Motor neuron (in vitro differentiated cells): ENCODE results near the gene WDR20. TPM values are rescaled to one million over a fixed set of nuclear protein-coding genes. Genes with fewer than 3 reads are reported as not detected.

Experiments used
- ATAC-seq, 8 experiments: fragments of 200-7000 bp; cut with Tn5 transposase; replicated peaks in 6 of 8; 2 replicates each; pipeline ENCODE4 v1.8.0; 2021; ENCODE audit warnings: mild to moderate bottlenecking in 8 of 8, moderate library complexity in 8 of 8
- H3K27ac ChIP-seq, 2 donors: fragments of 250-450 bp; sonication (Bioruptor Pico); 2 replicates each; pipeline ENCODE4 v1.9.0; 2021; ENCODE audit warnings: antibody characterized with exemption in 2 of 2, mild to moderate bottlenecking in 2 of 2, moderate library complexity in 1 of 2
- H3K4me1 ChIP-seq, 2 donors: fragments of 250-450 bp; sonication (Bioruptor Pico); replicated peaks in 1 of 2; 2 replicates each; pipeline ENCODE4 v1.6.1; 2021; ENCODE audit warnings: antibody characterized with exemption in 2 of 2, mild to moderate bottlenecking in 2 of 2, moderate library complexity in 1 of 2
- H3K4me3 ChIP-seq, 5 donors: fragments of 250-450 bp; sonication (Bioruptor Pico); 2 replicates each; pipeline ENCODE4 v1.9.0; 2021; ENCODE audit warnings: antibody characterized with exemption in 5 of 5, mild to moderate bottlenecking in 5 of 5, moderate library complexity in 4 of 5
- WGBS, 10 experiments: fragments of 450-650 bp; shearing (Covaris generic); methylation state at CpG; one replicate each; pipeline ENCODE4 v1.0.0; 2022; 5-methylcytosine and 5-hydroxymethylcytosine counted together
- in situ Hi-C, 9 experiments: fragments of 400-800 bp; cut with MboI; loops; one replicate each; pipeline ENCODE4 v1.15.0; 2021; ENCODE audit warnings: low sequenced_read_pairs in 9 of 9, low pct_unique_long_range_greater_than_20kb in 2 of 9; ENCODE audit not compliant: unreplicated experiment in 9 of 9
- total RNA-seq, 8 experiments: library from RNA; unstranded; fragments of 300-600 nt; gene quantifications; 2 replicates each; pipeline versions ENCODE4 v1.2.3 to v1.2.4, GENCODE V29; 2022

WDR20 gene
- total RNA-seq, 8 experiments from 2014 or later: 15.6 to 32.3 (median 24.8) TPM

- H3K4me3 ChIP-seq: no peak overlapping the region
- WGBS, 10 experiments: 37 to 96% (median 81%) methylated on average over 4 to 16 of the region's 19 CpGs; no CpG with 5 or more reads in 1 of the 10 experiments
- ATAC-seq: peak in 4 of 8 experiments; percentile 47 to 91 (median 82)
- in situ Hi-C loops: no loop called here
- peaks cover 0 to 3% of the 10 kb centered on the region in 2 donors for H3K4me1 ChIP-seq
- H3K27ac ChIP-seq: no peak overlapping the region
These were observed 69.7 kb downstream of the WDR20 start for GRCh38 chr14:102209224-102209966.

- Histone ChIP-seq H3K4me3 (no peak overlapping the region), H3K4me1 (peaks cover 6 to 7% of the 10 kb centered on the region in 2 donors), H3K27ac (no peak overlapping the region)
- in situ Hi-C loops: no loop called here
- no peak for ATAC-seq
- WGBS, 10 experiments: 77 to 100% (median 95%) methylated on average over 3 to 12 of the region's 25 CpGs; no CpG with 5 or more reads in 5 of the 10 experiments
These were observed 70.8 kb downstream of the WDR20 start for GRCh38 chr14:102210421-102211042.

GRCh38 chr14:102211240-102211639 lies 71.5 kb downstream of the WDR20 start:
- Histone ChIP-seq H3K4me3 (no peak overlapping the region), H3K27ac (no peak overlapping the region), H3K4me1 (peaks cover 7 to 11% of the 10 kb centered on the region in 2 donors)
- whole genome bisulfite sequencing, 10 experiments: 93 to 100% (median 100%) methylated on average over 2 to 9 of the region's 12 CpGs; no CpG with 5 or more reads in 4 of the 10 experiments
- in situ Hi-C loops: no loop called here
- ATAC-seq: no peak

DNA sequence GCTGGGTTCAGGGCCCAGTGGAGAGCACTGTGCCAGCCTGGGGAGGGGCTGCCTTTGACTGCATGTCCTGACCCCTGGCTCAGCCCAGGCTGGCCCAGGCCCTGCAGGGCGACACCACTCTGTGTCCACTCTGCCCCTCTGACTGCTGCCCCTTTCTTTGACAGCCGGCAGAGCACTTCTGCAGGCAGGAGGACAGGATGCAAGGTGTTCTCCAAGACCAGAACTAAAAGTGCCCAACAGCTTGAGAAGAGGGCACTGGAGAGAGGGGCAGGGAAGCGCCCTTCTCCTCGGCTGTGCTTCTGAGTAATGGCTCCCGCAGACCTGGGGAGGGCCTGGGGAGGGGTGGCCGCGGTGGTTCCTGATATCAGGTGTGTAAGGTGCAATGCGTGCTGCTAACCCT lies 72.7 kb downstream of the WDR20 start:
- Histone ChIP-seq H3K4me3 (no peak overlapping the region), H3K4me1 (peaks cover 7 to 11% of the 10 kb centered on the region in 2 donors), H3K27ac (no peak overlapping the region)
- in situ Hi-C loops: no loop called here
- 72 to 100% (median 95%) methylated on average over 1 to 4 of the region's 8 CpGs; no CpG with 5 or more reads in 6 of the 10 experiments for WGBS, 10 experiments
- ATAC-seq: no peak

- ATAC-seq: peak in 1 of 8 experiments; percentile 21
- Histone ChIP-seq H3K4me3 (no peak overlapping the region), H3K4me1 (peaks cover 7 to 11% of the 10 kb centered on the region in 2 donors), H3K27ac (no peak overlapping the region)
- WGBS, 10 experiments: 84 to 100% (median 96%) methylated on average over 1 to 9 of the region's 10 CpGs; no CpG with 5 or more reads in 4 of the 10 experiments
- in situ Hi-C loops: no loop called here
These were observed 73.1 kb downstream of the WDR20 start for GRCh38 chr14:102212845-102213244.

GRCh38 chr14:102213470-102213869 lies 73.8 kb downstream of the WDR20 start:
- Histone ChIP-seq H3K27ac (peak overlapping the region in 1 of 2 donors; percentile 33), H3K4me3 (no peak overlapping the region), H3K4me1 (peaks cover 7 to 11% of the 10 kb centered on the region in 2 donors)
- WGBS, 10 experiments: 50 to 96% (median 83%) methylated on average over 1 to 8 of the region's 10 CpGs; no CpG with 5 or more reads in 5 of the 10 experiments
- in situ Hi-C loops: no loop called here
- ATAC-seq: no peak

- H3K4me1 ChIP-seq: peaks cover 7 to 11% of the 10 kb centered on the region in 2 donors
- no peak overlapping the region for H3K4me3 ChIP-seq
- in situ Hi-C loops: no loop called here
- no peak for ATAC-seq
- no peak overlapping the region for H3K27ac ChIP-seq
- WGBS, 10 experiments: 82 to 99% (median 93%) methylated on average over 3 to 14 of the region's 25 CpGs
These were observed 74.4 kb downstream of the WDR20 start for GRCh38 chr14:102213984-102214658.

GRCh38 chr14:102215071-102215470 lies 75.4 kb downstream of the WDR20 start:
- ATAC-seq: peak in 4 of 8 experiments; percentile 10 to 51 (median 32)
- 40 to 98% (median 77%) methylated on average over 1 to 12 of the region's 12 CpGs; no CpG with 5 or more reads in 2 of the 10 experiments for WGBS, 10 experiments
- H3K4me1 ChIP-seq: peaks cover 7 to 11% of the 10 kb centered on the region in 2 donors
- in situ Hi-C loops: no loop called here
- H3K4me3 ChIP-seq: no peak overlapping the region
- no peak overlapping the region for H3K27ac ChIP-seq

- Histone ChIP-seq H3K27ac (no peak overlapping the region), H3K4me3 (no peak overlapping the region), H3K4me1 (peaks cover 7 to 11% of the 10 kb centered on the region in 2 donors)
- WGBS, 10 experiments: 76 to 100% (median 83%) methylated on average over 1 to 11 of the region's 20 CpGs; no CpG with 5 or more reads in 4 of the 10 experiments
- peak in 5 of 8 experiments; percentile 71 to 86 (median 79) for ATAC-seq
- in situ Hi-C loops: no loop called here
These were observed 76.0 kb downstream of the WDR20 start for GRCh38 chr14:102215576-102216250.

- no peak for ATAC-seq
- in situ Hi-C loops: no loop called here
- 96 to 100% (median 99%) methylated on average over 1 to 7 of the region's 10 CpGs; no CpG with 5 or more reads in 4 of the 10 experiments for WGBS, 10 experiments
- Histone ChIP-seq H3K27ac (no peak overlapping the region), H3K4me1 (peaks cover 7 to 11% of the 10 kb centered on the region in 2 donors), H3K4me3 (no peak overlapping the region)
These were observed 77.7 kb downstream of the WDR20 start for GRCh38 chr14:102217399-102217798.

- WGBS, 10 experiments: 80 to 100% (median 95%) methylated on average over 1 to 8 of the region's 14 CpGs; no CpG with 5 or more reads in 4 of the 10 experiments
These were observed 78.3 kb downstream of the WDR20 start for GRCh38 chr14:102217987-102218421.

DNA sequence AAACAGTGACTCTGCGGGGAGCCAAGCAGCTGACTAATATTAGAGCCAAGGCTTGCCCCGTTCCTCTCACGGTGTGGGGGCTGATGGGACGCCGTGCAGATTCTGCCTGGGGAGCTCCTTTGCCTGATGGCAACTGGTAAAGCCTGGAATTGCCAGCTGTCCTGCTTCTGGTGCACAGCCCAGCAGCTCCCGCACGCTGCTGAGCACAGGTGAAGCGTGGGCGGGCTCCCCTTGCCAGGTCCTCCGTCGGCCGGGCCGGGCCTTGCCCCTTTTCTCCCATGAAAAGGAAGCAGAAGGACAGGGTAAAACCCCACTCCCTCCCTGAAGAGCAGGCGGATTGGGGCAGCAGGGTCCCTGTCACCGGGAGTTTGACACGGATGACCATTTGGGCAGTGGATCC lies 79.0 kb downstream of the WDR20 start:
- 63 to 93% (median 86%) methylated on average over 1 to 2 of the region's 16 CpGs; no CpG with 5 or more reads in 6 of the 10 experiments for WGBS, 10 experiments
- in situ Hi-C loops: no loop called here
- Histone ChIP-seq H3K4me3 (no peak overlapping the region), H3K27ac (no peak overlapping the region), H3K4me1 (peaks cover 5 to 11% of the 10 kb centered on the region in 2 donors)
- no peak for ATAC-seq

More at GRCh38 chr14:102217987-102218421, 78.3 kb downstream of the WDR20 start:
- Histone ChIP-seq H3K4me1 (peaks cover 6 to 11% of the 10 kb centered on the region in 2 donors), H3K27ac (no peak overlapping the region), H3K4me3 (no peak overlapping the region)
- in situ Hi-C loops: no loop called here
- ATAC-seq: no peak
